RWPE2 (cell line): Measurements from ENCODE around the gene PRKX.
"Not testable (repeated sequence)": the region's sequence is repeated elsewhere in the genome, so short reads cannot be mapped to it uniquely, and the experiment has no call there.

Experiments used
- ATAC-seq: fragments of 200-7000 bp; cut with Tn5 transposase; 3 replicates; pipeline ENCODE4 v1.9.1; 2021; ENCODE audit warnings: low read depth
- DNase-seq: peaks from one replicate; pipeline ENCODE4 v3.0.0-alpha.2; 2020; ENCODE audit warnings: low spot score
- H3K27ac ChIP-seq: fragments of 450-650 bp; 2 replicates; pipeline ENCODE4 v1.5.1; 2017; ENCODE audit warnings: mild to moderate bottlenecking; ENCODE audit not compliant: poor library complexity, severe bottlenecking
- H3K27me3 ChIP-seq: fragments of 250-450 bp; sonication (Bioruptor Pico); 2 replicates; pipeline ENCODE4 v1.5.1; 2021; ENCODE audit warnings: mild to moderate bottlenecking, moderate library complexity; ENCODE audit not compliant: insufficient read depth, poor library complexity, severe bottlenecking
- H3K36me3 ChIP-seq: fragments of 250-450 bp; sonication (Bioruptor Pico); 2 replicates; pipeline ENCODE4 v1.5.1; 2020; ENCODE audit warnings: low read depth, mild to moderate bottlenecking, moderate library complexity
- H3K4me1 ChIP-seq: fragments of 250-450 bp; sonication (Bioruptor Pico); 2 replicates; pipeline ENCODE4 v1.5.1; 2021; ENCODE audit warnings: mild to moderate bottlenecking, moderate library complexity; ENCODE audit not compliant: insufficient read depth, poor library complexity, severe bottlenecking
- H3K4me3 ChIP-seq: fragments of 250-450 bp; sonication (Bioruptor Pico); 2 replicates; pipeline ENCODE4 v1.5.1; 2021; ENCODE audit warnings: mild to moderate bottlenecking, moderate library complexity; ENCODE audit not compliant: severe bottlenecking
- H3K9me3 ChIP-seq: fragments of 250-450 bp; sonication (Bioruptor Pico); 2 replicates; pipeline ENCODE4 v1.5.1; 2021; ENCODE audit warnings: mild to moderate bottlenecking, moderate library complexity; ENCODE audit not compliant: severe bottlenecking
- CTCF ChIP-seq: fragments of 450-650 bp; IDR thresholded peaks from one replicate; pipeline ENCODE4 v1.5.1; 2017; ENCODE audit warnings: mild to moderate bottlenecking, moderate library complexity; ENCODE audit not compliant: poor library complexity, severe bottlenecking

The PRKX gene

GRCh38 chrX:3664921-3665320 is 48.5 kb downstream of the PRKX start:
- no peaks in the 10 kb centered on the region for H3K27me3 ChIP-seq
- no peak for TF ChIP-seq CTCF
- ATAC-seq: no peak
- H3K36me3 ChIP-seq: no peaks in the 10 kb centered on the region
- H3K4me1 ChIP-seq: no peaks in the 10 kb centered on the region
- H3K9me3 ChIP-seq: no peaks in the 10 kb centered on the region
- H3K27ac ChIP-seq: no peak overlapping the region
- no peak for DNase-seq
- no peak overlapping the region for H3K4me3 ChIP-seq

GRCh38 chrX:3663576-3664250 is 49.7 kb downstream of the PRKX start:
- not testable (repeated sequence) for H3K27me3 ChIP-seq, H3K4me1 ChIP-seq, DNase-seq, H3K4me3 ChIP-seq, H3K9me3 ChIP-seq, H3K27ac ChIP-seq, ATAC-seq, H3K36me3 ChIP-seq

- H3K4me3 ChIP-seq: no peak overlapping the region
Measured at GRCh38 chrX:3659761-3660160, 53.7 kb downstream of the PRKX start.

GRCh38 chrX:3655181-3655580 is 58.3 kb downstream of the PRKX start:
- ATAC-seq: no peak

More at GRCh38 chrX:3659761-3660160, 53.7 kb downstream of the PRKX start:
- no peak for DNase-seq
- no peaks in the 10 kb centered on the region for H3K9me3 ChIP-seq
- H3K4me1 ChIP-seq: no peaks in the 10 kb centered on the region
- ATAC-seq: no peak
- H3K36me3 ChIP-seq: no peaks in the 10 kb centered on the region
- no peaks in the 10 kb centered on the region for H3K27me3 ChIP-seq
- TF ChIP-seq CTCF: no peak
- no peak overlapping the region for H3K27ac ChIP-seq

GRCh38 chrX:3653111-3653510 is 60.3 kb downstream of the PRKX start:
- H3K4me1 ChIP-seq: no peaks in the 10 kb centered on the region
- no peak for ATAC-seq
- DNase-seq: no peak
- H3K36me3 ChIP-seq: peaks cover 7% of the 10 kb centered on the region
- H3K27ac ChIP-seq: no peak overlapping the region
- no peaks in the 10 kb centered on the region for H3K9me3 ChIP-seq
- TF ChIP-seq CTCF: no peak
- H3K27me3 ChIP-seq: no peaks in the 10 kb centered on the region
- H3K4me3 ChIP-seq: no peak overlapping the region

More at GRCh38 chrX:3655181-3655580, 58.3 kb downstream of the PRKX start:
- Histone ChIP-seq H3K4me1 (no peaks in the 10 kb centered on the region), H3K9me3 (no peaks in the 10 kb centered on the region), H3K27ac (no peak overlapping the region), H3K4me3 (no peak overlapping the region), H3K36me3 (peaks cover 7% of the 10 kb centered on the region), H3K27me3 (no peaks in the 10 kb centered on the region)
- no peak for TF ChIP-seq CTCF
- DNase-seq: no peak
